ENCODE data around the gene RFFL. TPM values are rescaled to one million over a fixed set of nuclear protein-coding genes. Genes with fewer than 3 reads are reported as not detected.

The RFFL gene
- total and polyA plus RNA-seq, 2 of the 4 experiments (the other 2 are of a cell fraction): 11.6 to 19.2 TPM

- Histone ChIP-seq H3K9ac (ENCODE audit: low read depth, low read length) (no peak overlapping the region), H2AK9ac (replicated peaks; ENCODE audit: low read depth, low read length, poor library complexity) (no peak overlapping the region), H2BK15ac (ENCODE audit: low read depth, low read length) (no peak overlapping the region), H3K23ac (ENCODE audit: low read depth, low read length) (no peak overlapping the region), H3K56ac (ENCODE audit: extremely low read depth, insufficient read depth, low read length) (no peak overlapping the region), H2BK120ac (ENCODE audit: low read depth, low read length) (no peak overlapping the region), H3K4ac (ENCODE audit: low read depth, low read length) (no peak overlapping the region), H3K27ac (ENCODE audit: insufficient read depth, low read length) (no peak overlapping the region), H2BK20ac (ENCODE audit: low read depth, low read length) (no peak overlapping the region), H3K4me3 (ENCODE audit: insufficient read depth, low read depth, low read length) (no peak overlapping the region), H3K79me1 (ENCODE audit: low read depth in 1 of 2, low read length in 2 of 2) (peaks cover 7 to 13% of the 10 kb centered on the region in 2 experiments; a peak in 3 of 4 replicates), H4K91ac (ENCODE audit: insufficient read depth, low read depth, low read length) (no peak overlapping the region), H4K5ac (ENCODE audit: low read depth, low read length) (no peak overlapping the region), H4K20me1 (ENCODE audit: insufficient read depth, low read length) (no peaks in the 10 kb centered on the region), H3K18ac (ENCODE audit: low read depth, low read length) (no peak overlapping the region), H3K14ac (replicated peaks; ENCODE audit: low read depth, low read length) (no peak overlapping the region), H3K4me1 (ENCODE audit: control insufficient read depth, insufficient read depth, low read length) (0 out of 2 replicates have a peak, but pooled peaks cover 1% of the 10 kb centered on the region), H4K8ac (ENCODE audit: low read depth in 2 of 2, low read length in 2 of 2) (no peak overlapping the region), H2BK5ac (ENCODE audit: low read depth, low read length, poor library complexity, severe bottlenecking) (no peak overlapping the region), H2AFZ (replicated peaks; ENCODE audit: low read length, poor library complexity) (no peak overlapping the region), H3K27me3 (ENCODE audit: control insufficient read depth, insufficient read depth, low read length) (no peaks in the 10 kb centered on the region), H3K9me1 (ENCODE audit: insufficient read depth, low read length) (peaks cover 10% of the 10 kb centered on the region), H3K9me3 (ENCODE audit: control insufficient read depth, insufficient read depth, low read length) (no peaks in the 10 kb centered on the region), H3K4me2 (ENCODE audit: low read depth, low read length) (no peak overlapping the region), H2AK5ac (ENCODE audit: low read depth, low read length) (no peak overlapping the region), H3K36me3 (ENCODE audit: control insufficient read depth, insufficient read depth, low read length) (peaks cover 46% of the 10 kb centered on the region)
- in situ Hi-C loops (cut with MboI; ENCODE audit: low sequenced_read_pairs): loop anchor here (25.0 kb wide), 1 partner anchor 596 kb away; the partner anchor contains the start of genes AP2B1 and PEX12
- CTCF ChIA-PET: interaction anchor here (0.6 to 1.6 kb wide), 2 partner anchors 10 to 98 kb away, joined by 3 to 4 read pairs; no protein-coding TSS in a partner anchor
- no TSS peak for BruUV-seq (replicated peaks)
- POLR2A ChIA-PET (ENCODE audit: unreplicated experiment): no interaction called here
- WGBS, 2 experiments (ENCODE audit: extremely low coverage in 2 of 2, insufficient read length in 1 of 2): no CpG with 5 or more reads among the region's 3 CpGs
- DNase-seq: no peak
- no peak for ATAC-seq (ENCODE audit: low read depth)
- intact Hi-C loops (cut with micrococcal nuclease): loop anchor here (10.0 kb wide), 1 partner anchor 553 kb away; no protein-coding TSS in a partner anchor
- dilution Hi-C loops (cut with HindIII; ENCODE audit: low sequenced_read_pairs, unreplicated experiment): no loop called here
- TF ChIP-seq MXI1 (IDR thresholded peaks at IDR 0.05; ENCODE audit: borderline replicate concordance, low read depth, low read length) (no peak), RAD21 (IDR thresholded peaks at IDR 0.05; ENCODE audit: low read length) (no peak), CHD1 (IDR thresholded peaks at IDR 0.05; ENCODE audit: low read depth, low read length) (no peak), POLR2A (IDR thresholded peaks at IDR 0.05; ENCODE audit: low read depth, low read length) (no peak), MAFK (IDR thresholded peaks at IDR 0.05; ENCODE audit: low read depth, low read length) (no peak), MAZ (IDR thresholded peaks at IDR 0.05; ENCODE audit: borderline replicate concordance, low read depth, low read length) (no peak), USF2 (IDR thresholded peaks at IDR 0.05; ENCODE audit: low read depth, low read length) (no peak), CEBPB (IDR thresholded peaks at IDR 0.05; ENCODE audit: low read depth, low read length) (no peak), NFE2L2 (IDR thresholded peaks at IDR 0.05; ENCODE audit: low read depth, low read length) (no peak), RCOR1 (IDR thresholded peaks at IDR 0.05; ENCODE audit: insufficient replicate concordance, low read length) (no peak), SMC3 (IDR thresholded peaks at IDR 0.05; ENCODE audit: low read depth, low read length) (no peak)
Measured at GRCh38 chr17:34991606-34992005, 71.9 kb downstream of the RFFL start.
